ENCODE data around the gene ZNF213.
A peak's percentile ranks its signal among the peaks of the same experiment; 100 is the strongest.

Gene ZNF213

GRCh38 chr16:3115003-3115402 is 19.8 kb upstream of the ZNF213 start:
- no peak for TF ChIP-seq GATA1 (IDR thresholded peaks at IDR 0.05; ENCODE audit: low read depth, low read length)
- no peak for TF ChIP-seq POLR2A (IDR thresholded peaks at IDR 0.05; ENCODE audit: low read length)

DNA sequence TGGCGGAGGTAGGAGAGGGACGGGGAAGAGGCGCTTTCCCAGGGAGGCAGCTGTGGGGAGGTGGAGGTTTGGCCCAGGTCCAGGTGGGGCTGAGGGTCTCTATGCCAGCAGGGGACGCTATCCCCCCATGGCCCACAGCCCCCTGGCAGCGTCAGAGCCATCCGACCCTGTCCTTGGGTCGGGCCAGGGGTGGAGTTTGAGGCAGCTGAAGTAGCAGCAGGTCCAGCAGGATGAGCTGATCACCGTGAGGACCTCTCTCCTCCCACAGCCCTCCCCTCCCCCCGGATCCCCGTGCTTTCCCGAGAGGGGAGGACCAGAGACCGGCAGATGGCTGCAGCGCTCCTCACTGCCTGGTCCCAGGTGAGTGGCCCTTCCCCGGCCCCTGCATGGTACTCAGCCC is 19.3 kb upstream of the ZNF213 start:
- TF ChIP-seq GATA1 (IDR thresholded peaks at IDR 0.05; ENCODE audit: low read depth, low read length) (no peak), POLR2A (IDR thresholded peaks at IDR 0.05; ENCODE audit: low read length) (no peak)
- no peak for DNase-seq

More at GRCh38 chr16:3115003-3115402, 19.8 kb upstream of the ZNF213 start:
- no peak for DNase-seq

DNA sequence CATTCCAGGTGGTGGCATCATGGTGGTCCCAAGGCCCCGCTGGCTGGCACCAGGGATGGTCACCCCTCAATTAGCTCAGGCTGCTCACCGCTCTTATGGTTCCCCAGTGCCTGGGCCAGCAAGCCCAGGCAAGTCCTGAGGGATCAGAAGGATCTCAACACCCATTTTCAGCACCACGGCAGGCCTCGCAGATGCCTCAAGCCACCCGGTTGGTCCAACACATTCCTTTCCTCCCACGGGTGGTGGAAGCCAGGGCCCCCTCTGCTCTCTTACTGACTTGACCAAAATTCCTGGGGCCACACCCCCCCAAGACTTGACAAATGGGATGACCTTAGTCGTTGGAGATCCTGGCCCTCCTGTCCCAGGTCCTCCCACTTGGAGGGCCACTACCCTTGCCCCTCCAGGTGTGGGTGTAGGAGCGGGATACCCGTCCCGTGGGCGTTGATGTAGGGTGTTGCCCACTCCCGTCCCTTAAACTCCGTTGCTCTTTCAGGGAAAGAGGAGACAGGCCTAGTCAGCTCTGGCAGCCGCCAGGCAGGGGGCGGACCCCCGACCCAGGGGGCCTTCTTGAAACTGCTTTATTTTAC is 16.5 kb upstream of the ZNF213 start:
- no peak for TF ChIP-seq GATA1 (IDR thresholded peaks at IDR 0.05; ENCODE audit: low read depth, low read length)
- TF ChIP-seq POLR2A (IDR thresholded peaks at IDR 0.05; ENCODE audit: low read length) = no peak
- DNase-seq = no peak

GRCh38 chr16:3118846-3119245 is 16.0 kb upstream of the ZNF213 start:
- no peak for DNase-seq
- TF ChIP-seq GATA1 (IDR thresholded peaks at IDR 0.05; ENCODE audit: low read depth, low read length) = no peak
- TF ChIP-seq POLR2A (IDR thresholded peaks at IDR 0.05; ENCODE audit: low read length) = no peak

- TF ChIP-seq POLR2A (IDR thresholded peaks at IDR 0.05; ENCODE audit: low read length) (no peak), GATA1 (IDR thresholded peaks at IDR 0.05; ENCODE audit: low read depth, low read length) (no peak)
Observed at GRCh38 chr16:3119286-3119685, 15.5 kb upstream of the ZNF213 start.

GRCh38 chr16:3119701-3120408 is 15.0 kb upstream of the ZNF213 start:
- no peak for DNase-seq
- TF ChIP-seq POLR2A (IDR thresholded peaks at IDR 0.05; ENCODE audit: low read length) (no peak), GATA1 (IDR thresholded peaks at IDR 0.05; ENCODE audit: low read depth, low read length) (no peak)

More at GRCh38 chr16:3119286-3119685, 15.5 kb upstream of the ZNF213 start:
- DNase-seq = no peak

DNA sequence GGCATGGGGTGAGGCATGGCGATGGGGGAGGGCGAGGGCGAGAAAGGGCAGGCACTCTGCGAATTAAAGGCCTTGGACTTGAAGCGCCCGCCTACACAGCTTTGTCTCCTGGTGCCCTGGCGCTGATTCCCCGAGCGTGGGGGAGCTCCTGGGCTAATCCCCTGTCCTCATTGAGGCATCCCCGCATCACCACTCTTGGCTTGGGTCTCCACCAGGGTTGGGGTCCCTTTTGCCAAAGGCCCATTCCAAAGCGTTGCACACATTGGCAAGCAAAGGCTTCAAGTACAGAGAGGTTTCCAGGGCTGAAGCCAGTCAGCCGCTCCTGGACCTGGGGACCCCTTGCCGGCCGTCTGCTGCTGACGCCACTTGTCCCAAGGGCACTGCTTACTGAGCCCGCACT is 14.4 kb upstream of the ZNF213 start:
- TF ChIP-seq POLR2A (IDR thresholded peaks at IDR 0.05; ENCODE audit: low read length) = no peak
- TF ChIP-seq GATA1 (IDR thresholded peaks at IDR 0.05; ENCODE audit: low read depth, low read length) = no peak
- DNase-seq = no peak

DNA sequence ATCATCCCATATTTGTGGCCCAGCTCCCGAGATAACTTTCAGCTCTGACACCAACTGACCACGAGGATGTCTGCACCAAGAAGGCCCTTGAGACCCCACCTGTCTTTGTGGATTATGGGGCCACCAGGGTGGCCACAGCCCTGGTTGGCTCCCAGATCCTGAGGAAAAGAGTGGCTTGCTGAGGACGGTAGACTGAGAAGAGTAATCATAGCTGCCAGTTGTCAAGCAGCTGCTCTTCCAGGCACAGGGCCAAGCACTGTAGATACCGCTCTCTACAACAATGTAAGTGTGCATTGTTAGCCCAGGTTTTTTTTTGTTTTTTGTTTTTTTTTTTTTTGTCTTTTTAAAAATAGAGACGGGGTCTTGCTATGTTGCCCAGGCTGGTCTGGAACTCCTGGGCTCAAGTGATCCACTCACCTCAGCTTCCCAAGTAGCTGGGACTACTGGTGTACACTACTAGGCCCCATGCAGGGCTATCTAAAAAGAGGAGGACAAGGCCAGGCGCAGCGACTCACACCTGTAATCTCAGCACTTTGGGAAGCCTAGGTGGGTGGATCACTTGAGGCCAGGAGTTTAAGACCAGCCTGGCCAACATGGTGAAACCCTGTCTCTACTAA is 12.9 kb upstream of the ZNF213 start:
- TF ChIP-seq POLR2A (IDR thresholded peaks at IDR 0.05; ENCODE audit: low read length) (no peak), GATA1 (IDR thresholded peaks at IDR 0.05; ENCODE audit: low read depth, low read length) (no peak)
- peak; percentile 36 to 68 for DNase-seq

- DNase-seq = no peak
Observed at GRCh38 chr16:3122926-3123570, 11.8 kb upstream of the ZNF213 start.

GRCh38 chr16:3123986-3124886 is 10.6 kb upstream of the ZNF213 start:
- peak; percentile 95 to 98 for DNase-seq
- peak; percentile 75 for TF ChIP-seq POLR2A (IDR thresholded peaks at IDR 0.05; ENCODE audit: low read length)
- no peak for TF ChIP-seq GATA1 (IDR thresholded peaks at IDR 0.05; ENCODE audit: low read depth, low read length)

More at GRCh38 chr16:3122926-3123570, 11.8 kb upstream of the ZNF213 start:
- TF ChIP-seq POLR2A (IDR thresholded peaks at IDR 0.05; ENCODE audit: low read length) (no peak), GATA1 (IDR thresholded peaks at IDR 0.05; ENCODE audit: low read depth, low read length) (no peak)

DNA sequence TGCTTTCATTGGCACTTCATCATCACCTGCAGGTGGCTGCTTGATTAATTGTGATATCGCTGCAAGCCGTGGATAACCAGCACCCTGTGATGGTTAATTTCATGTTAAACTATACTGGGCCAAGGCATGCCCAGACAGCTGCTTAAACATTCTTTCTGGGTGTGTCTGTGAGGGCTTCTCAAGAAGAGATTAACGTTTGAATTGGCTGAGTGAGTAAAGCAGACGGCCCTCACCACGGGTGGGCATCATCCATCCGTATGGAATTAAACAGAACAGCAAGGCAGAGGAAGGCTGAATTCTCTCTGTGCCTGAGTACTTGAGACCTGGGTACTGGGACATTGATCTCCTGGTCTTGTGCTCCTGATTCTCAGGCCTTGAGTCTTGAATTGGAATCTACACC is 7.1 kb upstream of the ZNF213 start:
- no peak for TF ChIP-seq GATA1 (IDR thresholded peaks at IDR 0.05; ENCODE audit: low read depth, low read length)
- no peak for TF ChIP-seq POLR2A (IDR thresholded peaks at IDR 0.05; ENCODE audit: low read length)
- DNase-seq = no peak

DNA sequence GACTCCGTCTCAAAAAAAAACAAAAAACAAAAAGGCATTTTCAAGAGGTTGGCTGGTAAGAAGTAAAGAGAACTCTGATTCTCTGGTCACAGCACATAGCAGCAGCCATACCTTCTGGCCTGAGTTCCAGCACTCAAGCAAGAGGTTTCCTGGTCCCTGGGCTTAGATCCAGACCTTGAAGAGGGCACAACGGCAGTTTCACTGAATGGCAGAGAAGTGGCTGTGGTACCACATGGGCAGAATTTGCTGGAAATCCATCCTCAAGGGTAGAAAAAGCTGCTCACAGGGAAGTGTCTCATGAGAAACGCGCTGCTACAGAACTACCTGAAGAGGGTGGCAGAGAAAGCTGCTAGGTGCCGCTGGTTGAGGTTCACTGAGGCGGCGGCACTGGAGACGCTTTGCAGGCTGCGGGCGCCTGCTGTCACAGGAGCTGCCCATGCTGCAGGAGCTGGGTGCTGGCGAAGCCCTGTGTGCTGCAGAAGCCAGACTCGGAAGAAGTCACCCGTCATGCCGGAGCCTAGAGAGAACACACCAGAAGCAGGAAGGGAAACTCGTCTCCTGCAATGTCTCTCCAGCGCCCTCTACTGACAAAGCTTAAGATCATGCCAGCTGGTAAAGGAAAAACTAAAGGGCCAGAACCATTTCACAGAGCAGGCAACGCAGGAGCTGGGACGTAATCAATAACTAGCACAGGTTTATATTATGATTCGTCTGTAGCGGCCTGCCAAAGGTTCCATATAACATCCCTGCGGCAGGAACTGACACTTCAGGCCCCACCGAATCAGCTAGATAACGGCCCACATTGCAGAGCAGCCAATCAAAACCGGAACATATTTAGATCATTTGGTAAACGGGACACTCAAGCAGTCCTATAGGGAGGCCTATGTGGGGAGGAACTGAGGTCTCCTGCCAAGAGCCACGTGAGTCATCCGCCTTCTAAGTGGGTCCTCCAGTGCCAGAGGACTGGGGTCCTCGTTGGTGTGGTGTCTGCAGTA is 5.4 kb upstream of the ZNF213 start:
- TF ChIP-seq GATA1 (IDR thresholded peaks at IDR 0.05; ENCODE audit: low read depth, low read length) (no peak), POLR2A (IDR thresholded peaks at IDR 0.05; ENCODE audit: low read length) (peak; percentile 74)
- DNase-seq = peak; percentile 88 to 91
